IMR-90 (cell line): ENCODE data around the gene TGM4. TPM values are rescaled to one million over a fixed set of nuclear protein-coding genes. Genes with fewer than 3 reads are reported as not detected.

Experiments
- ATAC-seq: fragments of 200-7000 bp; cut with Tn5 transposase; 2 replicates; pipeline ENCODE4 v1.9.1; 2020; ENCODE audit warnings: low read depth, mild to moderate bottlenecking, moderate library complexity
- BruUV-seq: library from RNA; stranded (reverse); fragments of 400-500 nt; replicated peaks from 2 replicates; lab custom pipeline; 2021; lab: Mats Ljungman, UMichigan
- CTCF ChIA-PET: fragments of 300-600 bp; formaldehyde crosslinking; extraction: SDS; loops from one replicate; lab custom pipeline; 2021; ENCODE audit warnings: antibody characterized with exemption; lab: Yijun Ruan, JAX
- POLR2A ChIA-PET: fragments of 300-600 bp; sonication (Branson Sonifier 250); formaldehyde crosslinking; loops from one replicate; lab custom pipeline; 2022; ENCODE audit warnings: antibody characterized with exemption; ENCODE audit not compliant: unreplicated experiment; lab: Charles Lee
- DNase-seq: peaks from one replicate; pipeline ENCODE4 v3.0.0; 2013
- H2AFZ ChIP-seq: replicated peaks from 2 replicates; pipeline ENCODE3; 2013; ENCODE audit warnings: low read length, mild to moderate bottlenecking; ENCODE audit not compliant: poor library complexity
- H2AK5ac ChIP-seq: 2 replicates; pipeline ENCODE4 v1.6.1; 2013; ENCODE audit warnings: low read depth, low read length, inconsistent platforms
- H2AK9ac ChIP-seq: replicated peaks from 2 replicates; pipeline ENCODE3; 2013; ENCODE audit warnings: mild to moderate bottlenecking, low read depth, low read length, moderate library complexity; ENCODE audit not compliant: poor library complexity
- H2BK120ac ChIP-seq: 2 replicates; pipeline ENCODE4 v1.6.1; 2013; ENCODE audit warnings: low read depth, low read length, inconsistent platforms
- H2BK15ac ChIP-seq: 3 replicates; pipeline ENCODE4 v1.6.1; 2013; ENCODE audit warnings: low read depth, low read length, inconsistent platforms
- H2BK20ac ChIP-seq: 2 replicates; pipeline ENCODE4 v1.6.1; 2013; ENCODE audit warnings: low read depth, mild to moderate bottlenecking, inconsistent platforms, low read length, moderate library complexity
- H2BK5ac ChIP-seq: 2 replicates; pipeline ENCODE4 v1.6.1; 2013; ENCODE audit warnings: mild to moderate bottlenecking, low read depth, low read length, inconsistent platforms; ENCODE audit not compliant: poor library complexity, severe bottlenecking
- H3K14ac ChIP-seq: replicated peaks from 2 replicates; pipeline ENCODE4 v1.6.1; 2013; ENCODE audit warnings: low read depth, low read length, inconsistent platforms
- H3K18ac ChIP-seq: 2 replicates; pipeline ENCODE4 v1.6.1; 2013; ENCODE audit warnings: low read depth, low read length, control low read depth
- H3K23ac ChIP-seq: 2 replicates; pipeline ENCODE4 v1.6.1; 2013; ENCODE audit warnings: low read depth, low read length, inconsistent platforms
- H3K27ac ChIP-seq: 2 replicates; pipeline ENCODE4 v1.5.1; 2013; ENCODE audit warnings: mild to moderate bottlenecking, control low read depth, low read length; ENCODE audit not compliant: insufficient read depth
- H3K27me3 ChIP-seq: 2 replicates; pipeline ENCODE4 v1.6.1; 2013; ENCODE audit warnings: low read length; ENCODE audit not compliant: control insufficient read depth, insufficient read depth
- H3K36me3 ChIP-seq: 2 replicates; pipeline ENCODE4 v1.6.1; 2013; ENCODE audit warnings: low read length, mixed read lengths; ENCODE audit not compliant: control insufficient read depth, insufficient read depth
- H3K4ac ChIP-seq: 2 replicates; pipeline ENCODE4 v1.6.1; 2013; ENCODE audit warnings: low read depth, low read length, inconsistent platforms
- H3K4me1 ChIP-seq: 2 replicates; pipeline ENCODE4 v1.6.1; 2013; ENCODE audit warnings: low read length, mixed read lengths; ENCODE audit not compliant: control insufficient read depth, insufficient read depth
- H3K4me2 ChIP-seq: 2 replicates; pipeline ENCODE4 v1.6.1; 2013; ENCODE audit warnings: low read depth, mild to moderate bottlenecking, control low read depth, low read length, moderate library complexity
- H3K4me3 ChIP-seq: 2 replicates; pipeline ENCODE4 v1.5.1; 2013; ENCODE audit warnings: low read depth, mild to moderate bottlenecking, control low read depth, low read length, moderate library complexity; ENCODE audit not compliant: insufficient read depth
- H3K56ac ChIP-seq: 2 replicates; pipeline ENCODE4 v1.6.1; 2013; ENCODE audit warnings: low read length, inconsistent platforms; ENCODE audit not compliant: insufficient read depth; ENCODE audit errors: extremely low read depth
- H3K79me1 ChIP-seq, 2 experiments: 2 replicates each; pipeline ENCODE4 v1.6.1; 2013; ENCODE audit warnings: low read length in 2 of 2, inconsistent platforms in 1 of 2, low read depth in 1 of 2
- H3K9ac ChIP-seq: 2 replicates; pipeline ENCODE4 v1.6.1; 2013; ENCODE audit warnings: low read depth, low read length, control low read depth
- H3K9me1 ChIP-seq: 2 replicates; pipeline ENCODE4 v1.6.1; 2013; ENCODE audit warnings: low read length, inconsistent platforms; ENCODE audit not compliant: insufficient read depth
- H3K9me3 ChIP-seq: 2 replicates; pipeline ENCODE4 v1.6.1; 2013; ENCODE audit warnings: low read length; ENCODE audit not compliant: control insufficient read depth, insufficient read depth
- H4K20me1 ChIP-seq: 2 replicates; pipeline ENCODE4 v1.6.1; 2013; ENCODE audit warnings: low read length, inconsistent platforms; ENCODE audit not compliant: insufficient read depth
- H4K5ac ChIP-seq: 2 replicates; pipeline ENCODE4 v1.6.1; 2013; ENCODE audit warnings: mild to moderate bottlenecking, low read depth, low read length, control low read depth
- H4K8ac ChIP-seq, 2 experiments: 2 replicates each; pipeline ENCODE4 v1.6.1; 2013; ENCODE audit warnings: low read depth in 2 of 2, low read length in 2 of 2, control low read depth in 1 of 2, inconsistent platforms in 1 of 2
- H4K91ac ChIP-seq: 2 replicates; pipeline ENCODE4 v1.6.1; 2013; ENCODE audit warnings: low read depth, low read length, inconsistent platforms; ENCODE audit not compliant: insufficient read depth
- CTCF ChIP-seq: conservative IDR thresholded peaks from 2 replicates; pipeline ENCODE4 v1.5.1; 2012; ENCODE audit warnings: mild to moderate bottlenecking, low read depth, low read length, improper control_type of control experiment
- MAZ ChIP-seq: IDR thresholded peaks from 2 replicates; pipeline ENCODE4 v1.6.1; 2012; ENCODE audit warnings: low read depth, mild to moderate bottlenecking, low read length, improper control_type of control experiment, moderate library complexity, borderline replicate concordance
- NFE2L2 ChIP-seq: fragments of 150-350 bp; IDR thresholded peaks from 2 replicates; pipeline ENCODE4 v1.6.1; 2016; ENCODE audit warnings: low read depth, mild to moderate bottlenecking, low read length
- POLR2A ChIP-seq: IDR thresholded peaks from 2 replicates; pipeline ENCODE4 v1.6.1; 2012; ENCODE audit warnings: mild to moderate bottlenecking, low read depth, low read length
- RFX5 ChIP-seq: IDR thresholded peaks from 2 replicates; pipeline ENCODE4 v1.8.0; 2012; ENCODE audit warnings: low read depth, mild to moderate bottlenecking, low read length, moderate library complexity
- USF2 ChIP-seq: fragments of 150-350 bp; IDR thresholded peaks from 2 replicates; pipeline ENCODE4 v1.6.1; 2017; ENCODE audit warnings: mild to moderate bottlenecking, antibody characterized with exemption, low read length, low read depth
- WGBS, 2 experiments: methylation state at CpG; one replicate each; pipeline versions ENCODE4 v1.1.5 to v1.1.7; 2013; ENCODE audit warnings: missing lambda C conversion rate in 2 of 2; ENCODE audit not compliant: insufficient read length in 1 of 2; ENCODE audit errors: extremely low coverage in 2 of 2; 5-methylcytosine and 5-hydroxymethylcytosine counted together
- dilution Hi-C: fragments of 300-500 bp; cut with HindIII; formaldehyde crosslinking; loops from one replicate; pipeline ENCODE4 v1.14.3; 2018; ENCODE audit warnings: low sequenced_read_pairs; ENCODE audit not compliant: unreplicated experiment
- in situ Hi-C: fragments of 300-500 bp; cut with MboI; formaldehyde crosslinking; loops from 3 replicates; pipeline ENCODE4 v1.14.3; 2019; ENCODE audit warnings: low sequenced_read_pairs, inconsistent platforms, mixed read lengths
- intact Hi-C: fragments of 100-400 bp; cut with micrococcal nuclease; formaldehyde crosslinking; loops from 2 replicates; pipeline ENCODE4 v1.10.0; 2022
- polyA plus RNA-seq, 3 experiments: library from polyadenylated mRNA; depleted of rRNA; stranded (reverse); fragments of >200 nt; gene quantifications; 2 replicates each; pipeline ENCODE4 v1.2.3, GENCODE V29; 2012; ENCODE audit warnings: low replicate concordance in 1 of 3
- total RNA-seq: library from RNA; depleted of rRNA; stranded (reverse); fragments of >200 nt; gene quantifications from 2 replicates; pipeline ENCODE4 v1.2.3, GENCODE V29; 2012

The TGM4 gene
- total and polyA plus RNA-seq, 2 of the 4 experiments (the other 2 are of a cell fraction) = under 0.01 to 0.10 TPM

- peaks cover 46% of the 10 kb centered on the region for H3K36me3 ChIP-seq
- H3K4me2 ChIP-seq = no peak overlapping the region
- no peak overlapping the region for H2BK120ac ChIP-seq
- H2AK9ac ChIP-seq = peak overlapping the region; percentile 15
- H4K8ac ChIP-seq = no peak overlapping the region
- H2BK5ac ChIP-seq = no peak overlapping the region
- dilution Hi-C loops = no loop called here
- H3K4me1 ChIP-seq = peaks cover 2% of the 10 kb centered on the region; the same call in 1 of the 2 replicates
- H3K9me3 ChIP-seq = no peaks in the 10 kb centered on the region
- no peak overlapping the region for H3K9ac ChIP-seq
- no peak overlapping the region for H4K5ac ChIP-seq
- ChIA-PET POLR2A (no interaction called here), CTCF (no interaction called here)
- no peaks in the 10 kb centered on the region for H4K20me1 ChIP-seq
- TF ChIP-seq CTCF (no peak), RFX5 (no peak), USF2 (no peak), NFE2L2 (no peak), POLR2A (no peak), MAZ (no peak)
- no peak overlapping the region for H2BK20ac ChIP-seq
- in situ Hi-C loops = no loop called here
- H3K9me1 ChIP-seq = peaks cover 6% of the 10 kb centered on the region; the same call in 1 of the 2 replicates
- no peaks in the 10 kb centered on the region for H3K79me1 ChIP-seq
- no peak overlapping the region for H2BK15ac ChIP-seq
- 100% methylated on average over 5 of the region's 7 CpGs; no CpG with 5 or more reads in 1 of the 2 experiments for WGBS, 2 experiments
- no peak overlapping the region for H4K91ac ChIP-seq
- no peak overlapping the region for H3K4ac ChIP-seq
- no peak overlapping the region for H3K18ac ChIP-seq
- no peak for ATAC-seq
- DNase-seq = no peak
- no peak overlapping the region for H3K27ac ChIP-seq
- H3K4me3 ChIP-seq = no peak overlapping the region
- no TSS peak for BruUV-seq
- H2AK5ac ChIP-seq = no peak overlapping the region
- no peak overlapping the region for H3K14ac ChIP-seq
- no peaks in the 10 kb centered on the region for H3K27me3 ChIP-seq
- H3K56ac ChIP-seq = no peak overlapping the region
- intact Hi-C loops = no loop called here
- H2AFZ ChIP-seq = no peak overlapping the region
- no peak overlapping the region for H3K23ac ChIP-seq
Observed at GRCh38 chr3:44927371-44927770, 53.0 kb downstream of the TGM4 start.
